IMR-90 (cell line): ENCODE data around the gene FOXB2. TPM values are rescaled to one million over a fixed set of nuclear protein-coding genes. Genes with fewer than 3 reads are reported as not detected.
A peak's percentile ranks its signal among the peaks of the same experiment; 100 is the strongest.

Experiments used
- ATAC-seq: fragments of 200-7000 bp; cut with Tn5 transposase; 2 replicates; pipeline ENCODE4 v1.9.1; 2020; ENCODE audit warnings: low read depth, mild to moderate bottlenecking, moderate library complexity
- BruUV-seq: library from RNA; stranded (reverse); fragments of 400-500 nt; replicated peaks from 2 replicates; lab custom pipeline; 2021; lab: Mats Ljungman, UMichigan
- CTCF ChIA-PET: fragments of 300-600 bp; formaldehyde crosslinking; extraction: SDS; loops from one replicate; lab custom pipeline; 2021; ENCODE audit warnings: antibody characterized with exemption; lab: Yijun Ruan, JAX
- POLR2A ChIA-PET: fragments of 300-600 bp; sonication (Branson Sonifier 250); formaldehyde crosslinking; loops from one replicate; lab custom pipeline; 2022; ENCODE audit warnings: antibody characterized with exemption; ENCODE audit not compliant: unreplicated experiment; lab: Charles Lee
- DNase-seq: peaks from one replicate; pipeline ENCODE4 v3.0.0; 2013
- H2AFZ ChIP-seq: replicated peaks from 2 replicates; pipeline ENCODE3; 2013; ENCODE audit warnings: low read length, mild to moderate bottlenecking; ENCODE audit not compliant: poor library complexity
- H2AK5ac ChIP-seq: 2 replicates; pipeline ENCODE4 v1.6.1; 2013; ENCODE audit warnings: low read depth, low read length, inconsistent platforms
- H2AK9ac ChIP-seq: replicated peaks from 2 replicates; pipeline ENCODE3; 2013; ENCODE audit warnings: mild to moderate bottlenecking, low read depth, low read length, moderate library complexity; ENCODE audit not compliant: poor library complexity
- H2BK120ac ChIP-seq: 2 replicates; pipeline ENCODE4 v1.6.1; 2013; ENCODE audit warnings: low read depth, low read length, inconsistent platforms
- H2BK15ac ChIP-seq: 3 replicates; pipeline ENCODE4 v1.6.1; 2013; ENCODE audit warnings: low read depth, low read length, inconsistent platforms
- H2BK20ac ChIP-seq: 2 replicates; pipeline ENCODE4 v1.6.1; 2013; ENCODE audit warnings: low read depth, mild to moderate bottlenecking, inconsistent platforms, low read length, moderate library complexity
- H2BK5ac ChIP-seq: 2 replicates; pipeline ENCODE4 v1.6.1; 2013; ENCODE audit warnings: mild to moderate bottlenecking, low read depth, low read length, inconsistent platforms; ENCODE audit not compliant: poor library complexity, severe bottlenecking
- H3K14ac ChIP-seq: replicated peaks from 2 replicates; pipeline ENCODE4 v1.6.1; 2013; ENCODE audit warnings: low read depth, low read length, inconsistent platforms
- H3K18ac ChIP-seq: 2 replicates; pipeline ENCODE4 v1.6.1; 2013; ENCODE audit warnings: low read depth, low read length, control low read depth
- H3K23ac ChIP-seq: 2 replicates; pipeline ENCODE4 v1.6.1; 2013; ENCODE audit warnings: low read depth, low read length, inconsistent platforms
- H3K27ac ChIP-seq: 2 replicates; pipeline ENCODE4 v1.5.1; 2013; ENCODE audit warnings: mild to moderate bottlenecking, control low read depth, low read length; ENCODE audit not compliant: insufficient read depth
- H3K27me3 ChIP-seq: 2 replicates; pipeline ENCODE4 v1.6.1; 2013; ENCODE audit warnings: low read length; ENCODE audit not compliant: control insufficient read depth, insufficient read depth
- H3K36me3 ChIP-seq: 2 replicates; pipeline ENCODE4 v1.6.1; 2013; ENCODE audit warnings: low read length, mixed read lengths; ENCODE audit not compliant: control insufficient read depth, insufficient read depth
- H3K4ac ChIP-seq: 2 replicates; pipeline ENCODE4 v1.6.1; 2013; ENCODE audit warnings: low read depth, low read length, inconsistent platforms
- H3K4me1 ChIP-seq: 2 replicates; pipeline ENCODE4 v1.6.1; 2013; ENCODE audit warnings: low read length, mixed read lengths; ENCODE audit not compliant: control insufficient read depth, insufficient read depth
- H3K4me2 ChIP-seq: 2 replicates; pipeline ENCODE4 v1.6.1; 2013; ENCODE audit warnings: low read depth, mild to moderate bottlenecking, control low read depth, low read length, moderate library complexity
- H3K4me3 ChIP-seq: 2 replicates; pipeline ENCODE4 v1.5.1; 2013; ENCODE audit warnings: low read depth, mild to moderate bottlenecking, control low read depth, low read length, moderate library complexity; ENCODE audit not compliant: insufficient read depth
- H3K56ac ChIP-seq: 2 replicates; pipeline ENCODE4 v1.6.1; 2013; ENCODE audit warnings: low read length, inconsistent platforms; ENCODE audit not compliant: insufficient read depth; ENCODE audit errors: extremely low read depth
- H3K79me1 ChIP-seq, 2 experiments: 2 replicates each; pipeline ENCODE4 v1.6.1; 2013; ENCODE audit warnings: low read length in 2 of 2, inconsistent platforms in 1 of 2, low read depth in 1 of 2
- H3K9ac ChIP-seq: 2 replicates; pipeline ENCODE4 v1.6.1; 2013; ENCODE audit warnings: low read depth, low read length, control low read depth
- H3K9me1 ChIP-seq: 2 replicates; pipeline ENCODE4 v1.6.1; 2013; ENCODE audit warnings: low read length, inconsistent platforms; ENCODE audit not compliant: insufficient read depth
- H3K9me3 ChIP-seq: 2 replicates; pipeline ENCODE4 v1.6.1; 2013; ENCODE audit warnings: low read length; ENCODE audit not compliant: control insufficient read depth, insufficient read depth
- H4K20me1 ChIP-seq: 2 replicates; pipeline ENCODE4 v1.6.1; 2013; ENCODE audit warnings: low read length, inconsistent platforms; ENCODE audit not compliant: insufficient read depth
- H4K5ac ChIP-seq: 2 replicates; pipeline ENCODE4 v1.6.1; 2013; ENCODE audit warnings: mild to moderate bottlenecking, low read depth, low read length, control low read depth
- H4K8ac ChIP-seq, 2 experiments: 2 replicates each; pipeline ENCODE4 v1.6.1; 2013; ENCODE audit warnings: low read depth in 2 of 2, low read length in 2 of 2, control low read depth in 1 of 2, inconsistent platforms in 1 of 2
- H4K91ac ChIP-seq: 2 replicates; pipeline ENCODE4 v1.6.1; 2013; ENCODE audit warnings: low read depth, low read length, inconsistent platforms; ENCODE audit not compliant: insufficient read depth
- WGBS, 2 experiments: methylation state at CpG; one replicate each; pipeline versions ENCODE4 v1.1.5 to v1.1.7; 2013; ENCODE audit warnings: missing lambda C conversion rate in 2 of 2; ENCODE audit not compliant: insufficient read length in 1 of 2; ENCODE audit errors: extremely low coverage in 2 of 2; 5-methylcytosine and 5-hydroxymethylcytosine counted together
- dilution Hi-C: fragments of 300-500 bp; cut with HindIII; formaldehyde crosslinking; loops from one replicate; pipeline ENCODE4 v1.14.3; 2018; ENCODE audit warnings: low sequenced_read_pairs; ENCODE audit not compliant: unreplicated experiment
- in situ Hi-C: fragments of 300-500 bp; cut with MboI; formaldehyde crosslinking; loops from 3 replicates; pipeline ENCODE4 v1.14.3; 2019; ENCODE audit warnings: low sequenced_read_pairs, inconsistent platforms, mixed read lengths
- intact Hi-C: fragments of 100-400 bp; cut with micrococcal nuclease; formaldehyde crosslinking; loops from 2 replicates; pipeline ENCODE4 v1.10.0; 2022
- polyA plus RNA-seq, 3 experiments: library from polyadenylated mRNA; depleted of rRNA; stranded (reverse); fragments of >200 nt; gene quantifications; 2 replicates each; pipeline ENCODE4 v1.2.3, GENCODE V29; 2012; ENCODE audit warnings: low replicate concordance in 1 of 3
- total RNA-seq: library from RNA; depleted of rRNA; stranded (reverse); fragments of >200 nt; gene quantifications from 2 replicates; pipeline ENCODE4 v1.2.3, GENCODE V29; 2012
- TF ChIP-seq, protein P1 (sequence below): conservative IDR thresholded peaks from 2 replicates; pipeline ENCODE4 v1.5.1; 2012; ENCODE audit warnings: mild to moderate bottlenecking, low read depth, low read length, improper control_type of control experiment

FOXB2 gene
- total and polyA plus RNA-seq, 2 of the 4 experiments (the other 2 are of a cell fraction), result not detected

DNA sequence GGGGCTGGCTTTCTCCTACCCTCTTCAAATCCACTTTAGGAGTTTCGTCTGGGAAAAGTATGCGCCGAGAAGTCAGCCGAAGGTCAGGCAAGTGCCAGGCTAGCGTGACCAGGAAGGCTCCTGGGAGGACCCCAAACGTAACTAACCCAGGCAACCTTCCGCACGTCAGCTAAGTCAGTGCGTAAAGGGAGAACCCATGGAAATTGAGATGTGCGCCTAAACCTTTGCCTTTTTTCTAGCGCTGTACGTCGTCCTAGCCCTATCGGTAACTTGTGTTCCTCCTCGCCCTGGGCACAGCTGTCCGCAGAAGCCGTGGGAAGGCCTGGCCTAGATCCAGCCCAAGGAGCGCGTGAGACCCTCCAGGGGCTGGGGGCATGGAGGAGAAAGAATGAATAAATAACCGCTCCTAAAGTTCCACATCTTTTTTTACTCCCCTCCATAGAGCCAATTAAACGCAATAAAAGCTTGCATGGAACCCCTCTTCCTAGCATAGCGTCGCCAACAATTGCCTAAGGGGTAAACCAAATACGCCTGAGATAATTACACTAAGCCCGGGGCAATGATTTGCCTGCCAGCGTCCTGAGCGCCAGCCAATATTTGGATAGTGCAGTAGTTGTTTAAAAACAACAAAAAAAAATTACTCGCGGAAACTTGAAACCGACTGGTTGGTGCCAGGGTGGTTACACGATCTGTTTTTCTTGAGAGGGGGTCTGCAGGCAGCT is 4.0 kb upstream of the FOXB2 start:
- Histone ChIP-seq H4K8ac (no peak overlapping the region), H3K4me1 (no peaks in the 10 kb centered on the region), H2AK9ac (no peak overlapping the region), H4K91ac (no peak overlapping the region), H3K27ac (no peak overlapping the region), H3K56ac (no peak overlapping the region), H3K4ac (no peak overlapping the region), H2AK5ac (no peak overlapping the region), H4K5ac (no peak overlapping the region), H3K9ac (no peak overlapping the region), H3K23ac (no peak overlapping the region), H3K9me3 (peaks cover 7% of the 10 kb centered on the region), H2BK5ac (no peak overlapping the region), H3K18ac (no peak overlapping the region), H3K4me2 (no peak overlapping the region), H3K36me3 (no peaks in the 10 kb centered on the region), H2BK20ac (no peak overlapping the region), H3K14ac (no peak overlapping the region), H2AFZ (peak overlapping the region; percentile 61), H3K79me1 (no peaks in the 10 kb centered on the region), H2BK15ac (no peak overlapping the region), H3K4me3 (no peak overlapping the region), H2BK120ac (no peak overlapping the region), H3K27me3 (peaks cover 87% of the 10 kb centered on the region), H4K20me1 (no peaks in the 10 kb centered on the region), H3K9me1 (no peaks in the 10 kb centered on the region)
- WGBS, 2 experiments, result 18% methylated on average over 5 of the region's 31 CpGs; no CpG with 5 or more reads in 1 of the 2 experiments
- dilution Hi-C loops (no loop called here), in situ Hi-C loops (no loop called here), intact Hi-C loops (no loop called here)
- TF ChIP-seq, protein P1, sequence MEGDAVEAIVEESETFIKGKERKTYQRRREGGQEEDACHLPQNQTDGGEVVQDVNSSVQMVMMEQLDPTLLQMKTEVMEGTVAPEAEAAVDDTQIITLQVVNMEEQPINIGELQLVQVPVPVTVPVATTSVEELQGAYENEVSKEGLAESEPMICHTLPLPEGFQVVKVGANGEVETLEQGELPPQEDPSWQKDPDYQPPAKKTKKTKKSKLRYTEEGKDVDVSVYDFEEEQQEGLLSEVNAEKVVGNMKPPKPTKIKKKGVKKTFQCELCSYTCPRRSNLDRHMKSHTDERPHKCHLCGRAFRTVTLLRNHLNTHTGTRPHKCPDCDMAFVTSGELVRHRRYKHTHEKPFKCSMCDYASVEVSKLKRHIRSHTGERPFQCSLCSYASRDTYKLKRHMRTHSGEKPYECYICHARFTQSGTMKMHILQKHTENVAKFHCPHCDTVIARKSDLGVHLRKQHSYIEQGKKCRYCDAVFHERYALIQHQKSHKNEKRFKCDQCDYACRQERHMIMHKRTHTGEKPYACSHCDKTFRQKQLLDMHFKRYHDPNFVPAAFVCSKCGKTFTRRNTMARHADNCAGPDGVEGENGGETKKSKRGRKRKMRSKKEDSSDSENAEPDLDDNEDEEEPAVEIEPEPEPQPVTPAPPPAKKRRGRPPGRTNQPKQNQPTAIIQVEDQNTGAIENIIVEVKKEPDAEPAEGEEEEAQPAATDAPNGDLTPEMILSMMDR, result no peak
- no TSS peak for BruUV-seq
- no peak for ATAC-seq
- DNase-seq, result no peak
- ChIA-PET CTCF (interaction anchor here (0.6 kb wide), 1 partner anchor 18 kb away, joined by 3 read pairs; no protein-coding TSS in a partner anchor), POLR2A (no interaction called here)
